ENCODE measurements around the gene C12orf42. TPM values are rescaled to one million over a fixed set of nuclear protein-coding genes. Genes with fewer than 3 reads are reported as not detected.

Gene C12orf42
- total RNA-seq, 1 experiment from 2014 or later, result not detected

DNA sequence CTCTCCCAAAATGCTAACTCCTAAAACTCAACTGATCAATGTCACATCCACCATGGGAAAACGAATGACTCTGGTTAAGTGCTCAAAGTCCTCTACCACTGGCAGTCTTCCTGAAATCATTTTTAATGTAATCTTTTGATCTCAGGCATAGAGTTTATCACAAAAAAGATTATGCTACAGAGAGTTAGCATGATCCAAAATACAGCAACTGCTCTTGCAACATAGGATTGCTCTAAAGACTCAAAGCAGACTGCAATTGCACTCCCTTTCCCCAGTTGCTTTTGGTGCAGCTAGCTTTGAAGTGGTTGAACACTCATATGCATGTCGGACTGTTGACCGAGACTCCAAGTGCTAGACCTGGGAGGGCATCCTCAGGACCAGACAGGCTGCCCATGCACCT, 109.3 kb downstream of the C12orf42 start:
- Histone ChIP-seq H4K8ac (replicated peaks; ENCODE audit: insufficient read length, low read depth, low read length) (no peak overlapping the region), H3K4me2 (ENCODE audit: insufficient read depth, insufficient read length, low read length) (no peak overlapping the region), H3K23me2 (ENCODE audit: insufficient read length, low read depth, low read length, poor library complexity, severe bottlenecking) (no peaks in the 10 kb centered on the region), H2BK5ac (ENCODE audit: insufficient read length, low read length) (no peak overlapping the region), H4K5ac (ENCODE audit: insufficient read length, low read depth, low read length) (no peak overlapping the region), H3K4me1 (ENCODE audit: insufficient read depth, low read length) (no peaks in the 10 kb centered on the region), H3K27ac (ENCODE audit: insufficient read length, low read depth, low read length) (no peak overlapping the region), H4K91ac (ENCODE audit: insufficient read length, low read depth, low read length) (no peak overlapping the region), H3K79me1 (ENCODE audit: insufficient read depth, low read depth, low read length, poor library complexity, severe bottlenecking) (no peaks in the 10 kb centered on the region), H2BK15ac (ENCODE audit: low read depth, low read length) (no peak overlapping the region), H2AFZ (ENCODE audit: low read length) (no peak overlapping the region), H3T11ph (ENCODE audit: low read length) (no peak overlapping the region), H3K56ac (ENCODE audit: insufficient read length, low read depth, low read length) (no peak overlapping the region), H2BK20ac (ENCODE audit: low read depth, low read length, poor library complexity, severe bottlenecking) (no peak overlapping the region), H3K14ac (ENCODE audit: insufficient read depth, low read length) (no peak overlapping the region), H2BK120ac (ENCODE audit: low read depth, low read length, poor library complexity, severe bottlenecking) (no peak overlapping the region), H3K18ac (ENCODE audit: insufficient read length, low read depth, low read length) (no peak overlapping the region), H3K9me3 (ENCODE audit: control insufficient read depth, low read depth, low read length) (no peaks in the 10 kb centered on the region), H2AK5ac (ENCODE audit: insufficient read length, low read length) (no peak overlapping the region), H3K23ac (ENCODE audit: insufficient read length, low read depth, low read length) (no peak overlapping the region), H3K27me3 (ENCODE audit: insufficient read depth, low read length) (no peaks in the 10 kb centered on the region), H3K9ac (ENCODE audit: extremely low read depth, insufficient read length, low read length) (no peak overlapping the region), H3K4ac (ENCODE audit: low read depth, low read length) (no peak overlapping the region), H4K20me1 (ENCODE audit: control insufficient read depth, insufficient read depth, insufficient read length) (no peaks in the 10 kb centered on the region), H3K79me2 (ENCODE audit: insufficient read depth, low read length) (no peaks in the 10 kb centered on the region), H2BK12ac (ENCODE audit: insufficient read length, low read depth, low read length) (no peak overlapping the region)
- TF ChIP-seq, protein P1, sequence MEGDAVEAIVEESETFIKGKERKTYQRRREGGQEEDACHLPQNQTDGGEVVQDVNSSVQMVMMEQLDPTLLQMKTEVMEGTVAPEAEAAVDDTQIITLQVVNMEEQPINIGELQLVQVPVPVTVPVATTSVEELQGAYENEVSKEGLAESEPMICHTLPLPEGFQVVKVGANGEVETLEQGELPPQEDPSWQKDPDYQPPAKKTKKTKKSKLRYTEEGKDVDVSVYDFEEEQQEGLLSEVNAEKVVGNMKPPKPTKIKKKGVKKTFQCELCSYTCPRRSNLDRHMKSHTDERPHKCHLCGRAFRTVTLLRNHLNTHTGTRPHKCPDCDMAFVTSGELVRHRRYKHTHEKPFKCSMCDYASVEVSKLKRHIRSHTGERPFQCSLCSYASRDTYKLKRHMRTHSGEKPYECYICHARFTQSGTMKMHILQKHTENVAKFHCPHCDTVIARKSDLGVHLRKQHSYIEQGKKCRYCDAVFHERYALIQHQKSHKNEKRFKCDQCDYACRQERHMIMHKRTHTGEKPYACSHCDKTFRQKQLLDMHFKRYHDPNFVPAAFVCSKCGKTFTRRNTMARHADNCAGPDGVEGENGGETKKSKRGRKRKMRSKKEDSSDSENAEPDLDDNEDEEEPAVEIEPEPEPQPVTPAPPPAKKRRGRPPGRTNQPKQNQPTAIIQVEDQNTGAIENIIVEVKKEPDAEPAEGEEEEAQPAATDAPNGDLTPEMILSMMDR (conservative IDR thresholded peaks at IDR 0.05), result no peak
- H3K9me3 Mint-ChIP-seq, result no peaks in the 10 kb centered on the region
- WGBS (ENCODE audit: extremely low coverage, insufficient read length, low lambda C conversion rate), result no CpG with 5 or more reads among the region's 3 CpGs
- no peaks in the 10 kb centered on the region for H3K4me1 Mint-ChIP-seq
- peaks cover 1% of the 10 kb centered on the region; the same call in 1 of the 2 replicates for H3K27me3 Mint-ChIP-seq (ENCODE audit: low read depth)
- DNase-seq, result no peak
- H3K36me3 Mint-ChIP-seq (ENCODE audit: insufficient read depth in 1 of 3, low read depth in 3 of 3), result no peaks in the 10 kb centered on the region
- H3K4me3 Mint-ChIP-seq, result no peak overlapping the region
- H3K27ac Mint-ChIP-seq, result no peak overlapping the region
